ENCODE measurements around the gene PIF1.

Gene PIF1

DNA sequence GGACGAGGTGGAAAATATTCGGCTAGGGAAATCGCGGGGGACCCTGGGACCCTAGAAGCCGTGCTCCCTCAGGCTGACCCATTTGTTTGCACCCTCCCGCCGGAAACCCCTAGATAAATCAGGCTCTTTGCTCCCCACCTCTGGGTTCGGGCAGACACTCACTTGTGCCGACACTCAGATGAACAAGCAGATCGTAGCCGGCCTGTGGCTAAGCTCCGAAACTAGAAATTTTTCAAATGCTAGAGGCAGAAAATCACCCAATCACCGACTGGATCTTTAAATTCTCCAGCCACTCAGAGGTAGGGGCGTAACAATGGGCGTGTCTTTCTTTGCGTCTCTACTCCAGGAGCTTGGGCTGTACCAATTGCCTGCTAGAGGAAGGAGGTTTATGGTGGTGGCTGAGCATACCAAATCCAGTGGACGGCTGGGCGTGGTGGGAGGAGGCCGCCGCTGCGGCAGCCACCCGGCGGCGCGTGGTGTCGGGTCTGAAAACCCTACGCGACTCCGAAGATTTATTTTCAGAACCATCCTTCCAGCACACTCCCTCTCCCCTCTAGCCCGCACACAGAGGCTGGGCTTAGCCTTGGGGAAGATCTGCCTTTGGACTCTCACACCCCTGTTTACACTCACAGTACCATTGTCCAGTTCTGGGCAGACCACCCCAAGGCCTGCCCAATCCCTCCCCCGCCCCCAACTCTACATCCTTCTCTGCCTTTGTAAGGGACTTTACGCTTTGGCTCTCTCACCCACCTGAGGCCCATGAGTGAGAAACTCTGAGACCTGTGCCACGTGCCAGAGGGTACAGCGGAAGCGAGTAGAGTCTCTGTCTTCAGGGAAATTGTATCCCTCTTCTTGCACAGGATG lies at the start of gene PIF1:
TSS of gene PIF1 (minus strand) at position 217 of the 864 bp plus-strand sequence. CDS start 1,312 bp downstream, outside the sequence.
- DNase-seq = peak; percentile 80

- DNase-seq = no peak
Observed at GRCh38 chr15:64870353-64870752, 44.9 kb upstream of the PIF1 start.

GRCh38 chr15:64869501-64869900 lies 44.1 kb upstream of the PIF1 start:
- DNase-seq = no peak

- DNase-seq = no peak
Observed at GRCh38 chr15:64865998-64866520, 40.6 kb upstream of the PIF1 start.

DNA sequence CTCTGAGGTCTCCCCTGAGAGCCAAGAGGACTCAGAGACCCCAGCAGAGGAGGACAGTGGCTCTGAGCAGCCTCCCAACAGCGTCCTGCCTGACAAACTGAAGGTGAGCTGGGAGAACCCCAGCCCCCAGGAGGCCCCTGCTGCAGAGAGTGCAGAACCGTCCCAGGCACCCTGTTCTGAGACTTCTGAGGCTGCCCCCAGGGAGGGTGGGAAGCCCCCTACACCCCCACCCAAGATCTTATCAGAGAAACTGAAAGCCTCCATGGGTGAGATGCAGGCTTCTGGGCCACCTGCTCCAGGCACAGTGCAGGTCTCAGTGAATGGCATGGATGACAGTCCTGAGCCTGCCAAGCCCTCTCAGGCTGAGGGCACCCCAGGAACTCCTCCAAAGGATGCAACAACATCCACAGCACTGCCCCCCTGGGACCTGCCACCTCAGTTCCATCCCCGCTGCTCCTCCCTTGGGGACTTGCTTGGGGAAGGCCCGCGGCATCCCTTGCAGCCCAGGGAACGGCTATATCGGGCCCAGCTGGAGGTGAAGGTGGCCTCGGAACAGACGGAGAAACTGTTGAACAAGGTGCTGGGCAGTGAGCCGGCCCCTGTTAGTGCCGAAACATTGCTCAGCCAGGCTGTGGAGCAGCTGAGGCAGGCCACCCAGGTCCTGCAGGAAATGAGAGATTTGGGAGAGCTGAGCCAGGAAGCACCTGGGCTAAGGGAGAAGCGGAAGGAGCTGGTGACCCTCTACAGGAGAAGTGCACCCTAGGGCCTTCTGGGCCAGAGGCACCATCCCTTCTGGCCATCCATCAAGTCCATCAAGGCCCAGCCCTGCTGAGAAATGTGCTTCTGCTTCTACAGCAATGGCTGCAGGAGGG lies 39.9 kb upstream of the PIF1 start:
- no peak for DNase-seq

GRCh38 chr15:64864068-64864467 lies 38.6 kb upstream of the PIF1 start:
- DNase-seq = no peak

DNA sequence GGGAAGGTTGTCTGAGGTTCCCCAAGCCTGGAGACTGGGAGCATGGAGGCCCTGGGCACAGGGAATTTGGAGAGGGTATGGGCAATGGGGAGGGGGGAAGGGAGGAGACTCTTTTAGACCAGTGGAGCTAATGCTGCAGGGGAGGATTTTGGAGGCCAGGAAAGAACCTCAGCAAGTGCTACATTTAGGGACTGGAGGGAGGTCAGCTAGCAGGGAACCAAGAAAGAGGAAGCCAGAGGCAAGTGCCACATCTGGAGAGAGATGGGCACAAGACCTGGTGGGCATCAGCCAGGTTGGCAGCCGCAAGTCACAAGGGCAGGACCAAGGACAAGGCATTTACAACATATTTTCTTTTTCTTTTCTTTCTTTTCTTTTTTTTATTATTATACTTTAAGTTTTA lies 37.0 kb upstream of the PIF1 start:
- no peak for DNase-seq

- no peak for DNase-seq
Observed at GRCh38 chr15:64861960-64862359, 36.5 kb upstream of the PIF1 start.

GRCh38 chr15:64861331-64861730 lies 35.9 kb upstream of the PIF1 start:
- no peak for DNase-seq

- DNase-seq = no peak
Observed at GRCh38 chr15:64859226-64859625, 33.8 kb upstream of the PIF1 start.

GRCh38 chr15:64858021-64858575 lies 32.7 kb upstream of the PIF1 start:
- DNase-seq = no peak

DNA sequence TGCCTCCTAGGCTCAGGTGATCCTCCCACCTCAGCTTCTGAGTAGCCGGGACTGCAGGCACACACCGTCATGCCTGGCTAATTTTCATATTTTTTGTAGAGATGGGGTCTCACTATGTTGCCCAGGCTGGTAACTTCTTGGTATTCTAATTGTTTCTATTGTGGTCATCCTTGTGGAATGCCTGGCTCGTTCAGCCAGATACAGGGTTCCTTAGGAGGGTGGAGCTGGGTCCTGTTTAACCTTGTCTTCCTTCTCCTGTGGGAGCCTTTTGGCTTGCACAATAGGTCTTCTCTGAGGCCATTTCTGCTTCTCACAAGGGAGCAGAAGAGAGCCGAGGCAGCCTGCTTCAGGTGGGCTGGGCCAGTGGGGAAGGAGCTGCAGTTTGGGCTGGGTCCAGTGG lies 32.0 kb upstream of the PIF1 start:
- DNase-seq = no peak

- no peak for DNase-seq
Observed at GRCh38 chr15:64856429-64857145, 31.1 kb upstream of the PIF1 start.

GRCh38 chr15:64855205-64855975 lies 29.9 kb upstream of the PIF1 start:
- no peak for DNase-seq

DNA sequence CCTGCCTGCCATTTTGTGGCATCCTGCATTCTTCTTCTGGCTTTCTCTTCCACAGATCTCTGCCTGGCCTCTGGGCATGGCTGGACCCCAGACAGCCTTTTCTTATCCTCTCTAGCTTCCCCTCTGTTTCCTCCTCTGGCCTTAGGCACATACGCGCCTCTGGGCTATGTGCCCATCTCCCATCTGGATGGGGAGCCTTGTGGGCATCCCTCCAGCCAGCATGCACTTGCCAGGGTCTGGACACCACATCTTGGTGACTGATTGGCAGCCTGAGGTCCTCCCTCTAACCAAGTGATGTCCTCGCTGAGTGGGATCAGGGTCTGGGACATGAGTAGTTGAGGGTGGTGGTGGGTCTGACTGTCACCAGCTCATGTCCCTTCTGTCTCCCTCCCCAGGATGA lies 29.1 kb upstream of the PIF1 start:
- no peak for DNase-seq

- no peak for DNase-seq
Observed at GRCh38 chr15:64854041-64854440, 28.6 kb upstream of the PIF1 start.

DNA sequence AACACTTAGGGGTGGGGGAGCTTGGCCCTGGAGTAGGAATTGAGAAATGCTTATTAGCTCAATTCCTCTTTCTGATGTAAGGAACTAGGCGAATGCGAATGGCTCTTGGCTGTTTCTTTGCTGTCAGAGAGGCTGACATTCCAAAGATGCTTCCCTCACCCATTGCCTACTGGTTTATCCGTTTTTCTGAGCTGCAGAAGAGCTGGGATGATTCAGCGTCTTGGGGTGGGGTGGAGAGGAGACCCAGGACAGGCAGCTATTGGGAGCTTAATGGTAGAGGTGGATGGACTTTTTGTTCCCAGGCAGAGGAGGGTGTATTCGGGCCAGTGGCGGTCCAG lies 26.0 kb upstream of the PIF1 start:
- DNase-seq = no peak

GRCh38 chr15:64850778-64851502 lies 25.5 kb upstream of the PIF1 start:
- no peak for DNase-seq

DNA sequence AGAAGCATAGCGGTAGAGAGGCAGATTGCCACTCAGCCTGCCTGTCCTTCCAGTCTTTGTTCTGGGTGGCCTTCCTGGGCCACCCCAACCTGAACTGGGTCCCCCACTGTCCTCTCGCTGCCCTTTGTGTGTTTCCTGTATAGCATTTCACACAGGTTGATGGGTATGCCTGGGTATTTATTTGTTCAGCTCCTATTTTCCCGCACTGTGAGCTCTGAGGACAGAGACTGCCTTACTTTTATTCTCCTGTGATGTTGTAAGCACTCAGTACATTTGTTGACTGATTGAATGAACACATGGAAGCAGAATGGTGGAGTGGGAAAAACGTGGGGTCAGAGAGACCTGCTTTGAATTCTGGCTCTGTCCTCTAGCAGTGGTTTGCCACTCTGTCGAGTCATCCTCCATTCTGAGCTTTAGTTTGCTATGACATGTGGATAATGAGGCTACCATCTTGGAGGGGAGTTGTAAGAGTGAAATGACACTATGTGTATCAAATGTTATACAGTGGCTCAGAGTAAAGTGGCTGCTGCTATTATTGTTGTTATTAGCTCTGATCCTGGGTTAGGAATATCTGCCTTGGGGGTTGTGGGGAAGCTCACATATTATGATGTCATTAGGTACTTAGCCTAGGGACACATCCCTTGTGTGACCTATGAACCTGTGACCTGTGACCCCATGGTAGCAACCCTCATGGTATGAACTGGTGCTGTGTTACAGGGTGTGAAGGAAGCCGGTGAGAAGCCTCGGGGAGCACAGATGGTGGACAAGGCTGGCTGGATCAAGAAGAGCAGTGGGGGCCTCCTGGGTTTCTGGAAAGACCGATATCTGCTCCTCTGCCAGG lies 22.6 kb upstream of the PIF1 start:
- DNase-seq = no peak

DNA sequence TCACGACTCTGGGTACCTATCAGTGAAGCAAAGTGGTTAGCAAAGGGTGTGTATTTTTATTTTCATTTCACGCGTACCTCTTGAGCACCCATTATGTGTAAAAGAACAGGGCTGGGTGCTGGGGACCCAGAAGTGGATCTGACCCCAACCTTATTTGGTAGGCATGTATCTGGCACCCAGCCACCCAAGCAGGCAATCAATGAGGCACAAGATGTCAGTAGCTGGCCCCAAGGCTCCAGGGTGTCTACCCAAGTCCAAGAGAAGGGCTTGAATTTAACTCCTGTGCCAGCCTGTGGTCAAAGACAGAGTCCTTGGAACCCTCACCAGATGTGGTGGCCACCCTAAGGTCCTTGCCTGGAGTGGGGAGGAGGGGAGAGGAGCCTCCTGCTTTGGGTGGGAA lies 22.0 kb upstream of the PIF1 start:
- no peak for DNase-seq

Measured in activated T-cell treated with anti-CD3 and anti-CD28 coated beads for 4 hours (primary cell).